ENCODE results near the gene CBARP. TPM values are rescaled to one million over a fixed set of nuclear protein-coding genes. Genes with fewer than 3 reads are reported as not detected.

Gene CBARP
- total and polyA plus RNA-seq, 2 of the 13 experiments (the other 11 are each of a cell fraction or from before 2014, with no cell fraction given), result 1.2 to 1.4 TPM

- TF ChIP-seq GATAD1 (CRISPR knock-in tag; IDR thresholded peaks at IDR 0.05), result no peak
- peak; percentile 69; the same call in 1 of the 2 replicates for TF ChIP-seq HIC2 (CRISPR knock-in tag; IDR thresholded peaks at IDR 0.05; ENCODE audit: low read depth)
- TF ChIP-seq, protein P1, sequence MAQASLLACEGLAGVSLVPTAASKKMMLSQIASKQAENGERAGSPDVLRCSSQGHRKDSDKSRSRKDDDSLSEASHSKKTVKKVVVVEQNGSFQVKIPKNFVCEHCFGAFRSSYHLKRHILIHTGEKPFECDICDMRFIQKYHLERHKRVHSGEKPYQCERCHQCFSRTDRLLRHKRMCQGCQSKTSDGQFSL (CRISPR knock-in tag; IDR thresholded peaks at IDR 0.05), result no peak
- no peak for TF ChIP-seq ZNF816 (CRISPR knock-in tag; IDR thresholded peaks at IDR 0.05; ENCODE audit: borderline replicate concordance)
- no peak for TF ChIP-seq ZNF292 (CRISPR knock-in tag; IDR thresholded peaks at IDR 0.05; ENCODE audit: borderline replicate concordance, low read depth)
- no peak for TF ChIP-seq GPN1 (CRISPR knock-in tag; IDR thresholded peaks at IDR 0.05; ENCODE audit: borderline replicate concordance)
- TF ChIP-seq ZMYM4 (CRISPR knock-in tag; IDR thresholded peaks at IDR 0.05), result 0 out of 2 replicates have a peak, but pooled peaks have one; percentile 17
- no peak for TF ChIP-seq ZNF549 (CRISPR knock-in tag; IDR thresholded peaks at IDR 0.05)
- TF ChIP-seq ZNF546 (CRISPR knock-in tag; conservative IDR thresholded peaks at IDR 0.05), result no peak
- no peak for TF ChIP-seq FOXO4 (CRISPR knock-in tag; conservative IDR thresholded peaks at IDR 0.05)
- TF ChIP-seq SRSF9 (IDR thresholded peaks at IDR 0.05; ENCODE audit: borderline replicate concordance, insufficient read depth, low read depth, low read length, poor library complexity, severe bottlenecking), result no peak
- TF ChIP-seq, protein P2, sequence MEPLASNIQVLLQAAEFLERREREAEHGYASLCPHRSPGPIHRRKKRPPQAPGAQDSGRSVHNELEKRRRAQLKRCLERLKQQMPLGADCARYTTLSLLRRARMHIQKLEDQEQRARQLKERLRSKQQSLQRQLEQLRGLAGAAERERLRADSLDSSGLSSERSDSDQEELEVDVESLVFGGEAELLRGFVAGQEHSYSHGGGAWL (CRISPR knock-in tag; IDR thresholded peaks at IDR 0.05), result no peak; the same call in 1 of the 2 replicates
- TF ChIP-seq THAP11 (CRISPR knock-in tag; IDR thresholded peaks at IDR 0.05), result no peak; the same call in 1 of the 2 replicates
- no peak for TF ChIP-seq MZF1 (CRISPR knock-in tag; IDR thresholded peaks at IDR 0.05; ENCODE audit: borderline replicate concordance)
- TF ChIP-seq ZNF33B (CRISPR knock-in tag; IDR thresholded peaks at IDR 0.05), result no peak
- TF ChIP-seq ZBTB26 (CRISPR knock-in tag; IDR thresholded peaks at IDR 0.05; ENCODE audit: borderline replicate concordance), result peak; percentile 98
- TF ChIP-seq SMYD3 (CRISPR knock-in tag; IDR thresholded peaks at IDR 0.05), result no peak
- TF ChIP-seq ZNF34 (CRISPR knock-in tag; IDR thresholded peaks at IDR 0.05; ENCODE audit: borderline replicate concordance), result no peak
- TF ChIP-seq JUN (CRISPR knock-in tag; IDR thresholded peaks at IDR 0.05), result no peak
- TF ChIP-seq, protein P3, sequence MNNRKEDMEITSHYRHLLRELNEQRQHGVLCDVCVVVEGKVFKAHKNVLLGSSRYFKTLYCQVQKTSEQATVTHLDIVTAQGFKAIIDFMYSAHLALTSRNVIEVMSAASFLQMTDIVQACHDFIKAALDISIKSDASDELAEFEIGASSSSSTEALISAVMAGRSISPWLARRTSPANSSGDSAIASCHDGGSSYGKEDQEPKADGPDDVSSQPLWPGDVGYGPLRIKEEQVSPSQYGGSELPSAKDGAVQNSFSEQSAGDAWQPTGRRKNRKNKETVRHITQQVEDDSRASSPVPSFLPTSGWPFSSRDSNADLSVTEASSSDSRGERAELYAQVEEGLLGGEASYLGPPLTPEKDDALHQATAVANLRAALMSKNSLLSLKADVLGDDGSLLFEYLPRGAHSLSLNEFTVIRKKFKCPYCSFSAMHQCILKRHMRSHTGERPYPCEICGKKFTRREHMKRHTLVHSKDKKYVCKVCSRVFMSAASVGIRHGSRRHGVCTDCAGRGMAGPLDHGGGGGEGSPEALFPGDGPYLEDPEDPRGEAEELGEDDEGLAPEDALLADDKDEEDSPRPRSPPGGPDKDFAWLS (CRISPR knock-in tag; IDR thresholded peaks at IDR 0.05; ENCODE audit: borderline replicate concordance), result no peak
- TF ChIP-seq ZNF230 (CRISPR knock-in tag; IDR thresholded peaks at IDR 0.05), result no peak; the same call in 1 of the 2 replicates
- no peak for TF ChIP-seq HIVEP1 (CRISPR knock-in tag; IDR thresholded peaks at IDR 0.05)
- peak; percentile 60; the same call in 1 of the 2 replicates for TF ChIP-seq SPEN (CRISPR knock-in tag; IDR thresholded peaks at IDR 0.05; ENCODE audit: low read depth)
Measured at GRCh38 chr19:1283207-1283916, 45.6 kb upstream of the CBARP start (continued).
